Neural cell (in vitro differentiated cells): Measurements from ENCODE around the gene KHDRBS2.

Source experiments
- EP300 ChIP-seq: fragments of 450-650 bp; conservative IDR thresholded peaks from 2 replicates; pipeline ENCODE4 v1.6.1; 2014; ENCODE audit warnings: antibody characterized with exemption, mild to moderate bottlenecking, moderate library complexity; ENCODE audit not compliant: poor library complexity, severe bottlenecking
- EZH2 ChIP-seq: fragments of 200-600, 300-800 bp; shearing (Covaris generic), sonication (generic); IDR thresholded peaks from 2 replicates; pipeline ENCODE4 v1.6.1; 2014; ENCODE audit warnings: antibody characterized with exemption, low read length, borderline replicate concordance, mild to moderate bottlenecking; ENCODE audit not compliant: insufficient read depth, poor library complexity, severe bottlenecking
- RAD21 ChIP-seq: fragments of 450-650 bp; conservative IDR thresholded peaks from 2 replicates; pipeline ENCODE4 v1.6.1; 2014; ENCODE audit warnings: antibody characterized with exemption, mild to moderate bottlenecking, moderate library complexity
- SMC3 ChIP-seq: fragments of 450-650 bp; conservative IDR thresholded peaks from 2 replicates; pipeline ENCODE4 v1.6.1; 2014; ENCODE audit warnings: antibody characterized with exemption, mild to moderate bottlenecking, moderate library complexity; ENCODE audit not compliant: poor library complexity
- TAF1 ChIP-seq: IDR thresholded peaks from 2 replicates; pipeline ENCODE4 v1.6.1; 2012; ENCODE audit warnings: low read depth
- TF ChIP-seq, protein P1 (sequence below): fragments of 450-650 bp; IDR thresholded peaks from 2 replicates; pipeline ENCODE4 v1.5.1; 2014; ENCODE audit warnings: antibody characterized with exemption, mild to moderate bottlenecking, moderate library complexity; ENCODE audit not compliant: poor library complexity, severe bottlenecking

DNA sequence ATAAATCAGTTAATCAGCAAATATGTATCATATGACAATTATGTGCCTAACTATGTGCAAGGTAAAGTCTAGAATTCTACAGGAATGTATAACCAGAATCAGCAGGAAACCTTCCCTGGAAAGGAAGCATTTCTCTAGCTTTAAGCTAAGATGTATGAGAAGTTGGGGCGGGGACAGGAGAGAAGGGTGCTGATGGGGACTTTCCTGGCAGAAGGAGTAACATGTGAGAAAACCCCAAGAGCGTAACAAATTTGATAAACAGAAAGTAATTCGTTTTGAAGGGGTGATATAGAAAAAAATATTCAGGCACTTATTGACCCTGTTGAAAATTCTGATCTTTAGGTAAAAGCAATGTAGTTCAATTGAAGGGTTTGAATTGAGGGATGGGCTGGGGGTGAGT lies 226.1 kb downstream of the KHDRBS2 start:
- TF ChIP-seq, protein P1, sequence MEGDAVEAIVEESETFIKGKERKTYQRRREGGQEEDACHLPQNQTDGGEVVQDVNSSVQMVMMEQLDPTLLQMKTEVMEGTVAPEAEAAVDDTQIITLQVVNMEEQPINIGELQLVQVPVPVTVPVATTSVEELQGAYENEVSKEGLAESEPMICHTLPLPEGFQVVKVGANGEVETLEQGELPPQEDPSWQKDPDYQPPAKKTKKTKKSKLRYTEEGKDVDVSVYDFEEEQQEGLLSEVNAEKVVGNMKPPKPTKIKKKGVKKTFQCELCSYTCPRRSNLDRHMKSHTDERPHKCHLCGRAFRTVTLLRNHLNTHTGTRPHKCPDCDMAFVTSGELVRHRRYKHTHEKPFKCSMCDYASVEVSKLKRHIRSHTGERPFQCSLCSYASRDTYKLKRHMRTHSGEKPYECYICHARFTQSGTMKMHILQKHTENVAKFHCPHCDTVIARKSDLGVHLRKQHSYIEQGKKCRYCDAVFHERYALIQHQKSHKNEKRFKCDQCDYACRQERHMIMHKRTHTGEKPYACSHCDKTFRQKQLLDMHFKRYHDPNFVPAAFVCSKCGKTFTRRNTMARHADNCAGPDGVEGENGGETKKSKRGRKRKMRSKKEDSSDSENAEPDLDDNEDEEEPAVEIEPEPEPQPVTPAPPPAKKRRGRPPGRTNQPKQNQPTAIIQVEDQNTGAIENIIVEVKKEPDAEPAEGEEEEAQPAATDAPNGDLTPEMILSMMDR, result no peak
- TF ChIP-seq SMC3, result no peak
- TF ChIP-seq RAD21, result no peak
- no peak for TF ChIP-seq EP300
- TF ChIP-seq TAF1, result no peak
- TF ChIP-seq EZH2, result no peak
